HepG2 (cell line): Measurements from ENCODE around the gene GOLGA7B.

Source experiments
- CBX5 ChIP-seq: sonication (generic); formaldehyde crosslinking; IDR thresholded peaks from 2 replicates; pipeline ENCODE4 v1.4.0; 2020; ENCODE audit warnings: missing genetic modification reagents, borderline replicate concordance
- EZH2 ChIP-seq: conservative IDR thresholded peaks from 2 replicates; pipeline ENCODE4 v1.6.1; 2012; ENCODE audit warnings: mild to moderate bottlenecking, low read depth, low read length, moderate library complexity
- MAX ChIP-seq: IDR thresholded peaks from 2 replicates; pipeline ENCODE4 v1.6.1; 2012; ENCODE audit warnings: inconsistent platforms
- POLR2A ChIP-seq, 2 experiments: IDR thresholded peaks; 2 replicates each; pipeline ENCODE4 v1.6.1; 2011; ENCODE audit warnings: low read depth in 2 of 2, low read length in 2 of 2, mild to moderate bottlenecking in 1 of 2, moderate library complexity in 1 of 2; ENCODE audit not compliant: insufficient read depth in 1 of 2
- POLR2AphosphoS5 ChIP-seq: IDR thresholded peaks from 2 replicates; pipeline ENCODE4 v1.6.1; 2012; ENCODE audit warnings: low read depth, low read length

- TF ChIP-seq EZH2 (no peak), POLR2A (IDR thresholded peaks at IDR 0.05; ENCODE audit: insufficient read depth in 1 of 2, low read depth in 2 of 2, low read length in 2 of 2) (no peak), CBX5 (no peak), POLR2AphosphoS5 (no peak), MAX (no peak)
Measured at GRCh38 chr10:97800474-97800873, 49.2 kb upstream of the GOLGA7B start.
